Prostate gland (tissue), 2 donors: ENCODE data around the gene PRG3.

Source experiments
- CTCF ChIP-seq, 4 experiments: fragments of 200-600 bp in 2 of 4; fragments of 450-650 bp in 2 of 4; sonication (generic) in 2 of 4; IDR thresholded peaks; 1 replicate in 3 of 4; 2 replicates in 1 of 4; pipeline ENCODE4 v1.5.1; 2016 to 2019; ENCODE audit warnings: antibody characterized with exemption in 4 of 4, mild to moderate bottlenecking in 2 of 4, moderate library complexity in 2 of 4
- POLR2A ChIP-seq: fragments of 450-650 bp; IDR thresholded peaks from one replicate; pipeline ENCODE4 v1.6.1; 2016; ENCODE audit warnings: antibody characterized with exemption, mild to moderate bottlenecking

- TF ChIP-seq CTCF (IDR thresholded peaks at IDR 0.05) (no peak), POLR2A (no peak)
Measured at GRCh38 chr11:57421805-57422204, 40.9 kb upstream of the PRG3 start.
